HEK293 (cell line): ENCODE measurements around the gene MOGAT3.

ENCODE experiments used
- BCL11B ChIP-seq: fragments of 450-650 bp; formaldehyde crosslinking; IDR thresholded peaks from 2 replicates; pipeline ENCODE4 v1.5.1; 2016; ENCODE audit warnings: low read depth, missing biosample characterization, missing genetic modification characterization
- EGR2 ChIP-seq: fragments of 450-650 bp; formaldehyde crosslinking; IDR thresholded peaks from 2 replicates; pipeline ENCODE4 v1.5.1; 2016; ENCODE audit warnings: low read depth, missing biosample characterization, missing genetic modification characterization
- ELK4 ChIP-seq: IDR thresholded peaks from 2 replicates; pipeline ENCODE4 v1.6.1; 2011; ENCODE audit warnings: mild to moderate bottlenecking, low read depth, low read length, borderline replicate concordance
- IKZF3 ChIP-seq: fragments of 450-650 bp; IDR thresholded peaks from 2 replicates; pipeline ENCODE4 v1.5.0; 2018; ENCODE audit warnings: missing biosample characterization, mild to moderate bottlenecking, missing genetic modification characterization, moderate library complexity
- INSM2 ChIP-seq: fragments of 450-650 bp; formaldehyde crosslinking; IDR thresholded peaks from 2 replicates; pipeline ENCODE4 v1.5.1; 2016; ENCODE audit warnings: missing biosample characterization, missing genetic modification characterization
- KLF1 ChIP-seq: fragments of 450-650 bp; formaldehyde crosslinking; IDR thresholded peaks from 2 replicates; pipeline ENCODE4 v1.5.1; 2016; ENCODE audit warnings: missing biosample characterization, missing genetic modification characterization
- KLF8 ChIP-seq: fragments of 450-650 bp; formaldehyde crosslinking; IDR thresholded peaks from 2 replicates; pipeline ENCODE4 v1.5.1; 2016; ENCODE audit warnings: missing biosample characterization, missing genetic modification characterization
- MEIS1 ChIP-seq: sonication (generic); formaldehyde crosslinking; IDR thresholded peaks from 2 replicates; pipeline ENCODE4 v1.8.1; 2022; ENCODE audit warnings: missing genetic modification reagents, mild to moderate bottlenecking, borderline replicate concordance
- SALL2 ChIP-seq: fragments of 450-650 bp; formaldehyde crosslinking; IDR thresholded peaks from 2 replicates; pipeline ENCODE4 v1.5.0; 2017; ENCODE audit warnings: missing biosample characterization, mild to moderate bottlenecking, missing genetic modification characterization, borderline replicate concordance
- SETDB1 ChIP-seq: IDR thresholded peaks from one replicate; pipeline ENCODE4 v1.6.1; 2017; ENCODE audit warnings: mild to moderate bottlenecking, low read length, moderate library complexity, mixed read lengths; ENCODE audit not compliant: insufficient read length
- ZBTB7A ChIP-seq: fragments of 450-650 bp; formaldehyde crosslinking; IDR thresholded peaks from 2 replicates; pipeline ENCODE4 v1.5.1; 2016; ENCODE audit warnings: low read depth, missing biosample characterization, missing genetic modification characterization
- ZBTB8A ChIP-seq: fragments of 450-650 bp; formaldehyde crosslinking; IDR thresholded peaks from 2 replicates; pipeline ENCODE4 v1.5.1; 2016; ENCODE audit warnings: missing biosample characterization, missing genetic modification characterization
- ZEB2 ChIP-seq: fragments of 450-650 bp; formaldehyde crosslinking; IDR thresholded peaks from 2 replicates; pipeline ENCODE4 v1.5.1; 2016; ENCODE audit warnings: missing biosample characterization, missing genetic modification characterization
- ZFP37 ChIP-seq: fragments of 450-650 bp; formaldehyde crosslinking; IDR thresholded peaks from 2 replicates; pipeline ENCODE4 v1.5.1; 2016; ENCODE audit warnings: missing biosample characterization, missing genetic modification characterization
- ZNF132 ChIP-seq: fragments of 450-650 bp; formaldehyde crosslinking; IDR thresholded peaks from 2 replicates; pipeline ENCODE4 v1.5.1; 2017; ENCODE audit warnings: missing biosample characterization, missing genetic modification characterization, borderline replicate concordance
- ZNF138 ChIP-seq: fragments of 450-650 bp; formaldehyde crosslinking; IDR thresholded peaks from 2 replicates; pipeline ENCODE4 v1.5.1; 2016; ENCODE audit warnings: missing biosample characterization, missing genetic modification characterization, borderline replicate concordance
- ZNF140 ChIP-seq: fragments of 450-650 bp; formaldehyde crosslinking; IDR thresholded peaks from 2 replicates; pipeline ENCODE4 v1.5.1; 2016; ENCODE audit warnings: missing biosample characterization, missing genetic modification characterization
- ZNF148 ChIP-seq: fragments of 450-650 bp; formaldehyde crosslinking; IDR thresholded peaks from 2 replicates; pipeline ENCODE4 v1.5.0; 2017; ENCODE audit warnings: missing biosample characterization, missing genetic modification characterization, borderline replicate concordance
- ZNF221 ChIP-seq: fragments of 450-650 bp; formaldehyde crosslinking; IDR thresholded peaks from 2 replicates; pipeline ENCODE4 v1.5.1; 2017; ENCODE audit warnings: missing biosample characterization, missing genetic modification characterization, borderline replicate concordance
- ZNF223 ChIP-seq: fragments of 450-650 bp; formaldehyde crosslinking; IDR thresholded peaks from 2 replicates; pipeline ENCODE4 v1.5.1; 2016; ENCODE audit warnings: missing biosample characterization, missing genetic modification characterization
- ZNF248 ChIP-seq: fragments of 450-650 bp; formaldehyde crosslinking; IDR thresholded peaks from 2 replicates; pipeline ENCODE4 v1.5.1; 2017; ENCODE audit warnings: missing biosample characterization, missing genetic modification characterization
- ZNF311 ChIP-seq: fragments of 450-650 bp; formaldehyde crosslinking; IDR thresholded peaks from 2 replicates; pipeline ENCODE4 v1.5.1; 2017; ENCODE audit warnings: missing biosample characterization, missing genetic modification characterization, borderline replicate concordance
- ZNF366 ChIP-seq: fragments of 450-650 bp; formaldehyde crosslinking; conservative IDR thresholded peaks from 2 replicates; pipeline ENCODE4 v1.5.1; 2016; ENCODE audit warnings: missing biosample characterization, missing genetic modification characterization
- ZNF37A ChIP-seq: fragments of 450-650 bp; IDR thresholded peaks from 2 replicates; pipeline ENCODE4 v1.5.1; 2018; ENCODE audit warnings: missing biosample characterization, missing genetic modification characterization
- ZNF398 ChIP-seq: fragments of 450-650 bp; formaldehyde crosslinking; IDR thresholded peaks from 2 replicates; pipeline ENCODE4 v1.5.1; 2017; ENCODE audit warnings: missing biosample characterization, missing genetic modification characterization
- ZNF510 ChIP-seq: fragments of 450-650 bp; formaldehyde crosslinking; IDR thresholded peaks from 2 replicates; pipeline ENCODE4 v1.5.1; 2018; ENCODE audit warnings: mild to moderate bottlenecking, missing genetic modification characterization, missing biosample characterization; ENCODE audit not compliant: insufficient replicate concordance
- ZNF623 ChIP-seq: fragments of 450-650 bp; formaldehyde crosslinking; IDR thresholded peaks from 2 replicates; pipeline ENCODE4 v1.5.1; 2016; ENCODE audit warnings: missing biosample characterization, missing genetic modification characterization
- ZNF624 ChIP-seq: fragments of 450-650 bp; formaldehyde crosslinking; IDR thresholded peaks from 2 replicates; pipeline ENCODE4 v1.5.1; 2017; ENCODE audit warnings: missing biosample characterization, missing genetic modification characterization
- ZNF76 ChIP-seq: fragments of 450-650 bp; formaldehyde crosslinking; IDR thresholded peaks from 2 replicates; pipeline ENCODE4; 2016; ENCODE audit warnings: low read depth, missing biosample characterization, missing genetic modification characterization, borderline replicate concordance
- ZNF776 ChIP-seq: fragments of 450-650 bp; formaldehyde crosslinking; IDR thresholded peaks from 2 replicates; pipeline ENCODE4 v1.5.0; 2017; ENCODE audit warnings: missing biosample characterization, missing genetic modification characterization, borderline replicate concordance
- ZSCAN16 ChIP-seq: fragments of 450-650 bp; formaldehyde crosslinking; IDR thresholded peaks from 2 replicates; pipeline ENCODE4 v1.5.1; 2016; ENCODE audit warnings: missing biosample characterization, missing genetic modification characterization
- TF ChIP-seq, protein P1 (sequence below): fragments of 450-650 bp; formaldehyde crosslinking; IDR thresholded peaks from 2 replicates; pipeline ENCODE4 v1.5.1; 2016; ENCODE audit warnings: missing biosample characterization, missing genetic modification characterization

Gene MOGAT3

GRCh38 chr7:101153969-101154692, 46.7 kb downstream of the MOGAT3 start, which contains the start of gene AP1S1 (continued):
- no peak for TF ChIP-seq ZNF624 (tag by site-specific recombination)
- no peak for TF ChIP-seq INSM2 (tag by site-specific recombination)
- TF ChIP-seq KLF1 (tag by site-specific recombination) = peak; percentile 86
- no peak for TF ChIP-seq ZNF132 (tag by site-specific recombination)
- no peak for TF ChIP-seq ZNF221 (tag by site-specific recombination)
- TF ChIP-seq SALL2 = no peak
- no peak for TF ChIP-seq MEIS1 (CRISPR knock-in tag)
- no peak for TF ChIP-seq ZNF248 (tag by site-specific recombination)
- no peak for TF ChIP-seq ZNF776
- TF ChIP-seq ZNF366 (tag by site-specific recombination) = peak; percentile 86
- TF ChIP-seq ZNF148 (tag by site-specific recombination) = 0 out of 2 replicates have a peak, but pooled peaks have one; percentile 22
- TF ChIP-seq ZNF510 (tag by site-specific recombination) = no peak
- peak; percentile 89 for TF ChIP-seq KLF8 (tag by site-specific recombination)
- no peak for TF ChIP-seq ZNF623
- TF ChIP-seq ZNF76 (tag by site-specific recombination) = peak; percentile 71; the same call in 1 of the 2 replicates
- no peak for TF ChIP-seq ELK4
- no peak for TF ChIP-seq ZSCAN16
- TF ChIP-seq ZFP37 = no peak
- TF ChIP-seq ZBTB8A (tag by site-specific recombination) = peak; percentile 75
- TF ChIP-seq ZNF398 (tag by site-specific recombination) = peak; percentile 86
- TF ChIP-seq ZNF37A = no peak
- no peak for TF ChIP-seq ZNF138 (tag by site-specific recombination)
- peak; percentile 46; the same call in 1 of the 2 replicates for TF ChIP-seq ZEB2 (tag by site-specific recombination)
- no peak for TF ChIP-seq ZNF140 (tag by site-specific recombination)
- TF ChIP-seq ZNF223 (tag by site-specific recombination) = no peak
- TF ChIP-seq ZBTB7A = no peak
- TF ChIP-seq IKZF3 (tag by site-specific recombination) = peak; percentile 95
- no peak for TF ChIP-seq ZNF311
- no peak for TF ChIP-seq BCL11B (tag by site-specific recombination)
- TF ChIP-seq EGR2 = peak; percentile 88
- TF ChIP-seq SETDB1 = no peak
- TF ChIP-seq, protein P1, sequence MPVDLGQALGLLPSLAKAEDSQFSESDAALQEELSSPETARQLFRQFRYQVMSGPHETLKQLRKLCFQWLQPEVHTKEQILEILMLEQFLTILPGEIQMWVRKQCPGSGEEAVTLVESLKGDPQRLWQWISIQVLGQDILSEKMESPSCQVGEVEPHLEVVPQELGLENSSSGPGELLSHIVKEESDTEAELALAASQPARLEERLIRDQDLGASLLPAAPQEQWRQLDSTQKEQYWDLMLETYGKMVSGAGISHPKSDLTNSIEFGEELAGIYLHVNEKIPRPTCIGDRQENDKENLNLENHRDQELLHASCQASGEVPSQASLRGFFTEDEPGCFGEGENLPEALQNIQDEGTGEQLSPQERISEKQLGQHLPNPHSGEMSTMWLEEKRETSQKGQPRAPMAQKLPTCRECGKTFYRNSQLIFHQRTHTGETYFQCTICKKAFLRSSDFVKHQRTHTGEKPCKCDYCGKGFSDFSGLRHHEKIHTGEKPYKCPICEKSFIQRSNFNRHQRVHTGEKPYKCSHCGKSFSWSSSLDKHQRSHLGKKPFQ (tag by site-specific recombination) = no peak
